ENCODE results near the gene OR5B21.

- TF ChIP-seq, protein P1, sequence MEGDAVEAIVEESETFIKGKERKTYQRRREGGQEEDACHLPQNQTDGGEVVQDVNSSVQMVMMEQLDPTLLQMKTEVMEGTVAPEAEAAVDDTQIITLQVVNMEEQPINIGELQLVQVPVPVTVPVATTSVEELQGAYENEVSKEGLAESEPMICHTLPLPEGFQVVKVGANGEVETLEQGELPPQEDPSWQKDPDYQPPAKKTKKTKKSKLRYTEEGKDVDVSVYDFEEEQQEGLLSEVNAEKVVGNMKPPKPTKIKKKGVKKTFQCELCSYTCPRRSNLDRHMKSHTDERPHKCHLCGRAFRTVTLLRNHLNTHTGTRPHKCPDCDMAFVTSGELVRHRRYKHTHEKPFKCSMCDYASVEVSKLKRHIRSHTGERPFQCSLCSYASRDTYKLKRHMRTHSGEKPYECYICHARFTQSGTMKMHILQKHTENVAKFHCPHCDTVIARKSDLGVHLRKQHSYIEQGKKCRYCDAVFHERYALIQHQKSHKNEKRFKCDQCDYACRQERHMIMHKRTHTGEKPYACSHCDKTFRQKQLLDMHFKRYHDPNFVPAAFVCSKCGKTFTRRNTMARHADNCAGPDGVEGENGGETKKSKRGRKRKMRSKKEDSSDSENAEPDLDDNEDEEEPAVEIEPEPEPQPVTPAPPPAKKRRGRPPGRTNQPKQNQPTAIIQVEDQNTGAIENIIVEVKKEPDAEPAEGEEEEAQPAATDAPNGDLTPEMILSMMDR (IDR thresholded peaks at IDR 0.05 in 8 of 11, conservative IDR thresholded peaks at IDR 0.05 in 3 of 11) = no peak
- no peak for TF ChIP-seq POLR2AphosphoS5 (IDR thresholded peaks at IDR 0.05)
Measured at GRCh38 chr11:58485961-58486360, 21.9 kb downstream of the OR5B21 start.
